ENCODE data around the gene DUSP12.

DNA sequence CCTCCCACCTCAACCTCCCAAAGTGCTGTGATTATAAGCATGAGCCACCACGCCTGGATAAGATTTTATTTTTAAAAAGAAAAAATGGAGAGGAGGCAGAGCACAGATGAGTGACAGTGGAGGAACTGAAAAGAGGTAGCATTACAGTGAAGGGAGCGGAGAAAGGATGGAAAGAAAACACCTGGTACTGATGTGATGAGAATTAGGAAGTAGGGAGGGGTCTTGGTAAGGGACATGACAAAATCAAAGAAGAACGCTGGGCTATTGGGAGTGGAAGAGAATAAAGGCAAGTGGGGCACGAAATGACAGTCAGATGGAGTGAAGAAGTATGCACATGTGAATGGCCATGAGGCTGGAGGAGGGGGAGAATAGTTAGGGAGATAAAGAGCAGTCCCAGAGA lies 40.2 kb upstream of the DUSP12 start:
- TF ChIP-seq POLR2AphosphoS5 (IDR thresholded peaks at IDR 0.05; ENCODE audit: low read depth, low read length), result no peak
- no peak for TF ChIP-seq SIN3A (IDR thresholded peaks at IDR 0.05; ENCODE audit: borderline replicate concordance, insufficient read depth, low read length)
- TF ChIP-seq REST (IDR thresholded peaks at IDR 0.05; ENCODE audit: insufficient read depth in 1 of 2, low read depth in 2 of 2, low read length in 2 of 2), result no peak

Data from PFSK-1 (cell line).